Umbilical cord (tissue), 2 donors: Measurements from ENCODE around the gene CFP. TPM values are rescaled to one million over a fixed set of nuclear protein-coding genes. Genes with fewer than 3 reads are reported as not detected.
A peak's percentile ranks its signal among the peaks of the same experiment; 100 is the strongest.

ENCODE experiments used
- DNase-seq: peaks from one replicate; pipeline ENCODE4 v3.0.0-alpha.2; 2015; ENCODE audit warnings: low spot score
- total RNA-seq: library from RNA; depleted of rRNA; stranded (reverse); fragments of >200 nt; gene quantifications from one replicate; pipeline ENCODE4 v1.2.3, GENCODE V29; 2014; ENCODE audit warnings: low replicate concordance; ENCODE audit not compliant: insufficient read depth

CFP gene
- total RNA-seq, 1 donor from 2014 or later = 0.96 TPM

DNA sequence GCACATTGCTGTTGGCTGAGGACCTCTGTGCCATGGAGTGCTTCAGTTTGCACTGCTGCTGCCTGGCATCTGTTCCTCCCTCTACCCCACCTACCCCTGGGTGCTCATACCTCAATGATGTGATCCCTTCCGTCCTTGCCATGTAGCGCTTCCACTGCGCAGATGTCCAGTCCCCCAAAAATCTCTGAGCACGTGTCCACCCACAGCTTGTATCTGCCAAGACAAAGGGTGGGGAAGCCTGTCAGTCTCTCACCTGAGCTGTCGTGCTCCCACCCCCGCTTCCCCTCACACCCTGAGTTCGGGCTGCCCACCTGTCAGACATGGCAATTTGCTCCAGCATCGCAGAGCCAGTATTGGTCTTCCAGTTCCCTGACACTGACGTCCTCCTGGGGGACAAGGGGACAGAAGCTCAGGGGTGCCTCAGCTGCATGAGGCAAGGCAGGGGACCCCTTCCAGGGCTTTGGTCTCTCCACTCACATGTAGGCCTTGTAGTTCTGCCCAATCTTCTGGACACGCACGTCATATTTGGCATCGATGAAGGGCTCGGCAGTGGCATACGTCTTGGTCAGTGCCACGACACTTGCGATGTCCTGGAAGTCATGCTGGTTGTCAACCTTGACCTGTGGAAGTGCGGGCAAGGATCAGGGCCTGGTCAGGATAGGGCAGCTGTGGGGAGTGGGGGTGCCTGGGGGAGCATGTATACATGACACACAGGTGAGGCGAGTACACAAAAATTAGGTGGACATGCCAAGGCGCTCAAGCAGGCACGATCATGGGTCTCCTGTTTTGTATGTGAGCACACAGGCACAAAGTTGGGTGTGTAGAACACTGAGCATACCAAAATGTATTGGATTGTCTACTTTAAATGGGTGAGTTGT, 53.5 kb downstream of the CFP start:
- no peak for DNase-seq

DNA sequence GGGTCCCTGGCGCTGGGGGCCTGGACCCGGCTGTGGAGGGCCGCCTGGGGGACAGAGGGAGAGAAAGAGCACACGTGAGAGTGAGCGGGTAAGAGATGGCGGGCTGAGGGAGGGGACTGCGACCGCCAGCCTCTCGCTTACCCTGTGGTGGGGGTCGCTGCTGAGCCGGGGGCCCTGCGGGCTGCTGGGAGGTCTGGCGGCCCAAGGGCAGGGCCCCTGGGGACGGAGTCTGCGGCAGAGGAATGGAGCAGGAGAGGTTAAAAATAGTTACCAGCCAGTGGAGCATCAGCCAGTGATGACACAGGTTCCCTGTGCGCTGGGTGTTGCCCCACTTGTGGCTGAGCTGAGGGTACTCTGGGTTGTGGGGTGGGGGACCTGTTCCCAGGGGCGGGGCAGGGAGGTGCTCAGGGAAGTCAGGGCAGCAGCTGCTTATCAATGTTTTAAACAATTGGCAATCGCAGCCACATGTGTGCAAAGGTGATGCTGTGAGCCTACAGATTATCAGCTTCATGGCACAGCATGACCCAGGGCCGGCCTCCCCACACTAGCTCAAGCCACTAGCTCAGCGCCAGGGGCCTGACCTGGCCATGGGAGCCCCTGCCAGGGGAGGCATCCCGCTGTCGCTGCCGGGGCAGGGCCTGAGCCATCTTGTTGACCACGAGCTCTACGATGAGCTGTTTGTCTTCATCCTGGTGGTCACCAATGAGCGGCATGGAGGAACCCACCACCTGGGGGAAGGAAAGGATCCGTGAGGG, 55.0 kb downstream of the CFP start:
- peak; percentile 34 for DNase-seq

DNA sequence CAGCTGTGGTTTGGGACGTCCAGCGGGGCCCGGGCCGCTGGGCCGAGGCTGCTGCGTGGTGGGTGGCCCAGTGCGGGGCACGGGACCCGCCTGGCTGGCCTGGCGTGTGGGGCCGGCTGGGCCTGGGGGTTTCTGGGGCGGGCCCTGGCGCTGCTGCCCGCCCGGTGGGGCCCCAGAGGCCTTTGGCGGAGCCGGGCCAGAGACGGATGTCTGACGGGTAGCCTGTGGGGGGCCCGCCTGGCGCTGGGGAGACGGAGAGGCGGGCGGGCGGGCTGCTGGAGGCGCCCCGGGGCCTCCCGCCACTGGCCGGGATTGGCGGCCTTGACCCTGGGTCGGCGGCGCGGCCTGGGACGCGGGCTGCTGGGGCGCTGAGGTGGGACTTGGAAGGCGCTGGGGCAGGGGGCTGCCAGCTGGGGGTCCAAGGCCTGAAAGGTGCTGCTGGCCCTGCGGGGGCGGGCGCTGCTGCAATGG, 55.6 kb downstream of the CFP start:
- peak; percentile 22 for DNase-seq

DNA sequence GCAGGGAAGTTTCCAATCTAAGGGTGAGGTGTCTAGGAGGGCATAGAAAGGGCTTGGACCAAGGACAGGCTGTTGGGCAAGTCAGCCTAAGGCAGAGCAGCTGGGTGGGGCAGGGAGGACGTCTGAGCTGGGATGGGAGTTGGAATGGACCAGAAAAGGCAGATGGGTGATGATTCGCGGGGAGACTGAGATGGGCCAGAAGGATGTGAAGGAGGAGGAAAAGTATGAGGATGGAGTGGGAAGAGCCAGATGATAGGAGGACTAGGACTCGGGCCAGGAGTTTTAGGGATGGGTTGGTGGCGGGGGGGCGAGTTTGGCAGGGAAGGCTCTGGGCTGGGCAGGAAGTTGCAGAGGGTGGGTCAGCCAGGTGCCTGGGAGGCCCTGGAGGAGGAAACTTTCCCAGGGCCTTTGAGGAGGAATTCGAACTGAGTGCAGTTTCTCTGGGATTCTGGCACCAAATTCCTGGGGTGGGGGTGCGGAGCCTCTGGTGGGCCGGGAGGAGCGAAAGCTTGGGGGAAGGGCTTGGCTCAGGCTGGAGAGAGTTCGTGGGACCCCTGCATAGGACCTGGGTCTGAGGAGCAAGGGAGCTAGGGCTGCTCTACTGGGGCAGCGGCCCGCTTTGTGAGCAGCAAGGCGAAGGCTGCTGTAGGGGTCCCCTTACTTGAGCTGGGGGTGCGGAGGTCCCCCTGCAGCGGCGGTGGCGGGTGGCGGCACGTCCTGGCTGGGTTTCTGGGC, 56.2 kb downstream of the CFP start:
- peak; percentile 78 for DNase-seq

Other genes starting within 250 kb of the CFP start
- gene ZNF41, start 146.7 kb downstream of the CFP start, total RNA-seq = 3.9 TPM
- 19.7 TPM for gene ARAF, start 68.7 kb downstream of the CFP start, total RNA-seq
- 109 TPM for gene TIMP1, start 47.5 kb downstream of the CFP start, total RNA-seq
- gene SYN1, start 10.1 kb downstream of the CFP start, total RNA-seq = not detected
- 4.6 TPM for gene ELK1, start 20.6 kb upstream of the CFP start, total RNA-seq
- gene UXT, start 29.2 kb upstream of the CFP start, total RNA-seq = 143 TPM
- 7.5 TPM for gene ZNF81, start 207.0 kb upstream of the CFP start, total RNA-seq